Left ventricle myocardium inferior (tissue), 1 donor: ENCODE measurements around the gene IPPK. TPM values are rescaled to one million over a fixed set of nuclear protein-coding genes. Genes with fewer than 3 reads are reported as not detected.
A peak's percentile ranks its signal among the peaks of the same experiment; 100 is the strongest.

Experiments used
- DNase-seq: peaks from one replicate; pipeline ENCODE4 v3.0.0-alpha.2; 2020
- H3K27ac ChIP-seq: fragments of 200-600 bp; replicated peaks from 2 replicates; pipeline ENCODE4 v1.8.0; 2021
- H3K27me3 ChIP-seq: fragments of 200-600 bp; 2 replicates; pipeline ENCODE4 v1.8.0; 2021; ENCODE audit warnings: low read depth
- H3K36me3 ChIP-seq: fragments of 200-600 bp; 2 replicates; pipeline ENCODE4 v1.8.0; 2021
- H3K4me1 ChIP-seq: fragments of 200-600 bp; 2 replicates; pipeline ENCODE4 v1.8.0; 2021
- H3K4me3 ChIP-seq: fragments of 200-600 bp; 2 replicates; pipeline ENCODE4 v1.8.0; 2021; ENCODE audit warnings: mild to moderate bottlenecking, moderate library complexity
- H3K9me3 ChIP-seq: fragments of 200-600 bp; replicated peaks from 2 replicates; pipeline ENCODE4 v1.8.0; 2021
- intact Hi-C: fragments of 100-400 bp; cut with micrococcal nuclease; formaldehyde crosslinking; loops from one replicate; pipeline ENCODE4 v1.11.0; 2022
- long read RNA-seq: library from polyadenylated mRNA; unstranded; transcript quantifications from one replicate; pipeline ENCODE4 v2.0.0, GENCODE V29; 2021
- total RNA-seq: library from RNA; stranded (reverse); fragmentation: NEBNext Ultra II Directional; extraction: Animal tissue kit (Norgen Biotek cat#: 25700); gene quantifications from one replicate; pipeline ENCODE4 v1.2.1, GENCODE V29; 2021
- TF ChIP-seq, protein P1 (sequence below): fragments of 200-600 bp; IDR thresholded peaks from 2 replicates; pipeline ENCODE4 v1.8.0; 2021; ENCODE audit warnings: antibody characterized with exemption, mild to moderate bottlenecking, borderline replicate concordance
- donor health status: DM: no; HTN: yes; CAD: no; lungs with severe emphysema.

IPPK gene, protein sequence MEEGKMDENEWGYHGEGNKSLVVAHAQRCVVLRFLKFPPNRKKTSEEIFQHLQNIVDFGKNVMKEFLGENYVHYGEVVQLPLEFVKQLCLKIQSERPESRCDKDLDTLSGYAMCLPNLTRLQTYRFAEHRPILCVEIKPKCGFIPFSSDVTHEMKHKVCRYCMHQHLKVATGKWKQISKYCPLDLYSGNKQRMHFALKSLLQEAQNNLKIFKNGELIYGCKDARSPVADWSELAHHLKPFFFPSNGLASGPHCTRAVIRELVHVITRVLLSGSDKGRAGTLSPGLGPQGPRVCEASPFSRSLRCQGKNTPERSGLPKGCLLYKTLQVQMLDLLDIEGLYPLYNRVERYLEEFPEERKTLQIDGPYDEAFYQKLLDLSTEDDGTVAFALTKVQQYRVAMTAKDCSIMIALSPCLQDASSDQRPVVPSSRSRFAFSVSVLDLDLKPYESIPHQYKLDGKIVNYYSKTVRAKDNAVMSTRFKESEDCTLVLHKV
- 7.3 TPM for total RNA-seq
- long read RNA-seq, full-length matches to known transcripts = 12 of 24 reads
- long read RNA-seq, partial matches to known transcripts = 4 of 24 reads
- long read RNA-seq, other reads (novel, unspliced or antisense) = 8 of 24 reads

DNA sequence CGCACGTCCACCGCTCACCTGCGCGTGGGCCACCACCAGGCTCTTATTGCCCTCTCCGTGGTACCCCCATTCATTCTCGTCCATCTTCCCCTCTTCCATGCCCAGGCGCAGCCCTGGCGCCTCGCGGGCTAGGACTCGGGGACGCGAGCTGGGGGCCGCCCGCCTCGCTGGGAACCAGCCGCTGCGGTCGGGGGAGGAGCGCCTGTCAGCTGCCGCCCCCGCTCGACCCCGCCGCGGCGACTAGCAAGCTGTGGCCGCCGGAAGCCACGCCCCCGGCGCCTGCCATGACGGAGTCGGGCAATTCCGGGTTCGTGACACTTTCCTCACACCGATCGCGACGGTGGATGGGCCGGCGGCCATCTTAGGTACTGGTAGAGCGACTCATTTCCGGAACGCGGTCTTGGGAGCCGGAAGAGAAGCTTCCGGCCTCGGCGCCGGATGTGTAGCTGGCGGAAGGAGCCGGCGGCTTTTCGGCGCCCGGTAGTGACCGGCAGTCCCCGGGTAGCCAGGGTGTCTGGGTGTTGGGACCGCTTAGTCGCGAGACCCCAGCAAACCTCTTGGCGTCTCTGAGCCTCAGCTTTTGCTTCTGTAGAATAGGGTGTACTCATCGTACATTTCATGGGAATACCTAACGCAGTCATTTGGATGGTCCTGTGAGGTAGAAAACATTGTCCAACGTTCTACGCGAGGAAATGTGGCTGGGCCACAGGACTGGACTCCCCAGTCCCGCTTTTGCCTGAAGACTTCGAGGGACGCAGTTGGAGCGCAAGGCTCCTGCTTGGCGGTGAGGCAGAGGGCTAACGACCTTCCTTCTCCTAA, at the start of gene IPPK:
Gene IPPK (minus strand): TSS at position 242 of the 819 bp plus-strand sequence. CDS start 143 bp downstream, at position 99.
- peaks cover 10% of the 10 kb centered on the region for H3K36me3 ChIP-seq
- intact Hi-C loops = no loop called here
- H3K27ac ChIP-seq = peak within 1 kb of the TSS; percentile 98
- peaks cover 64% of the 10 kb centered on the region for H3K4me1 ChIP-seq
- DNase-seq = peak; percentile 99
- H3K27me3 ChIP-seq = no peaks in the 10 kb centered on the region
- TF ChIP-seq, protein P1, sequence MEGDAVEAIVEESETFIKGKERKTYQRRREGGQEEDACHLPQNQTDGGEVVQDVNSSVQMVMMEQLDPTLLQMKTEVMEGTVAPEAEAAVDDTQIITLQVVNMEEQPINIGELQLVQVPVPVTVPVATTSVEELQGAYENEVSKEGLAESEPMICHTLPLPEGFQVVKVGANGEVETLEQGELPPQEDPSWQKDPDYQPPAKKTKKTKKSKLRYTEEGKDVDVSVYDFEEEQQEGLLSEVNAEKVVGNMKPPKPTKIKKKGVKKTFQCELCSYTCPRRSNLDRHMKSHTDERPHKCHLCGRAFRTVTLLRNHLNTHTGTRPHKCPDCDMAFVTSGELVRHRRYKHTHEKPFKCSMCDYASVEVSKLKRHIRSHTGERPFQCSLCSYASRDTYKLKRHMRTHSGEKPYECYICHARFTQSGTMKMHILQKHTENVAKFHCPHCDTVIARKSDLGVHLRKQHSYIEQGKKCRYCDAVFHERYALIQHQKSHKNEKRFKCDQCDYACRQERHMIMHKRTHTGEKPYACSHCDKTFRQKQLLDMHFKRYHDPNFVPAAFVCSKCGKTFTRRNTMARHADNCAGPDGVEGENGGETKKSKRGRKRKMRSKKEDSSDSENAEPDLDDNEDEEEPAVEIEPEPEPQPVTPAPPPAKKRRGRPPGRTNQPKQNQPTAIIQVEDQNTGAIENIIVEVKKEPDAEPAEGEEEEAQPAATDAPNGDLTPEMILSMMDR = no peak
- H3K9me3 ChIP-seq = no peaks in the 10 kb centered on the region
- H3K4me3 ChIP-seq = peak within 1 kb of the TSS; percentile 91

DNA sequence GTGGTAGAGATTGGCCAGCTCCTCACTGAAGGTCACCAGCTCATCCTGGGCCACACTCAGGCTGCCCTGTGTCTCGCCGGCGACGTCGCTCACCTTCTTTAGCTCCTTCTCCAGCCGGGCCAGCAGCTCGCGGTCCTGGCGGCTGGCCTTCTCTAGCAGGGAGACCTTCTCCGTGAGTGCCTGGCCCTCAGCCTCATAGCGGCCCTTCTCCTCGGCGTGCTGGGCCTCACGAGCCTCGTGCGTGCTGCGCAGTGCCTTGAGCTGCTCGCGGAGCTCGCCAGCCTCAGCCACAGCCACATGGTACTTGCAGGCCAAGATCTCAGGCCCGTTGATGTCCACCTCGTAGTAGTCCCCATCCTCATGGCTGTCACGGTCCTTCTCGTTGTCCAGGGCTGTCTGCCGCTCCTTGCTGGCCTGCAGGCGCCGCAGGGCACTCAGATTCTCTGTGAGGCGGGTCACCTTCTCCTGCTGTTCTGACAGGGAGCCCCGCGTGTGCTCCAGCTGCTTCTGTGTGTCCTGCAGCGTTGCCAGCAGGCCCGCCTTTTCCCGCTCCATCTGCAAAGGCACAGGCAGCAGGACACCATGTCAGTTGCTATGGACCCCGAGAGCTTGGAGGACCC, 49.2 kb upstream of the IPPK start:
- Histone ChIP-seq H3K4me3 (no peak overlapping the region), H3K9me3 (no peaks in the 10 kb centered on the region), H3K4me1 (peaks cover 25% of the 10 kb centered on the region), H3K27me3 (no peaks in the 10 kb centered on the region), H3K27ac (no peak overlapping the region), H3K36me3 (peaks cover 75% of the 10 kb centered on the region)
- DNase-seq = no peak
- intact Hi-C loops = loop anchor here (5.0 kb wide), 1 partner anchor 73 kb away; no protein-coding TSS in a partner anchor
- TF ChIP-seq, protein P1 = no peak

DNA sequence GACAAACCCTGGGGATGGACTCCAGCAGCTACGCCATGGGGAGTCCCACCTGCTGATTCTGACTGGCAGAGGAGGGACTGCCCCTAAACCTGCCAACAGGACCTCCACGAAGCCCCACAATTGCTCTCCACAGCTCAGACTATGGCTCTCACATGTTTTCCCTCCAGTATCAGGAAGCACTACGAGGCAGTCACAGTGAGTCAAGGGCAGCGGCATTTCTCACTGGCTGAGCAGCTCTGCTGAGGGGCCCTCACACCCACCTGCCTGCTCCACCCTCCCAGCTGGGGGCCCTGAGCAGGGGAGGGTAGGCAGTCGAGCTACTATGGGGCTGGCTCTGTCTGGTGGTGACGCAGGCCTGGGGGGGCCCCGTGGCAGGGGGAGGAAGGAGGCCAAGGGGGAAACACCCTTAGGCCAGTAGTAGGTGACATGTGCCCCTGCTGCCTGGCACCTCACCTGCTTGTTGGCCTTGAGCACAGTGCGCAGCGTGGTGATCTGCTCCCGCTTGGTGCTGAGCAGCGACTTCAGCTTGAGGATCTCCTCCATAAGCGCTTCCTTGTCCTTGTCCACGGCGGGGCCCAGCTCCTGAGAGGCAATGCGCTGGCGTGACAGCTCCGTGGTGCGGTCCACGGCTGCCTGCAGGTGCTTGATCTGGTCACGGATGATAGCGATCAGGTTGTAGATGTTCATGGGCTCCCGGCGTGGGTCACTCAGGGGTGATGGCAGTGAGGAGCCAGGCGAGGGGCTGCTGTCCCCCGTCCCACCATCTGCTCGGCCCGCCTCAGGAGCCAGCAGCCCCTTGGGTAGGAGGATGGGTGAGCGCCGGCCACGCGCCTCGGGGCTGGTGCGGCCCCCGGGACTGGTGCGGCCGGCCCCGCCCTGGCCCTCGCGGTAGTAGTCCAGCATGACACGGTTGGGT, 48.4 kb upstream of the IPPK start:
- TF ChIP-seq, protein P1 = no peak
- peaks cover 83% of the 10 kb centered on the region for H3K36me3 ChIP-seq
- no peaks in the 10 kb centered on the region for H3K27me3 ChIP-seq
- no peak overlapping the region for H3K4me3 ChIP-seq
- intact Hi-C loops = loop anchor here (5.0 kb wide), 1 partner anchor 74 kb away; no protein-coding TSS in a partner anchor
- no peak for DNase-seq
- H3K4me1 ChIP-seq = peaks cover 25% of the 10 kb centered on the region
- no peak overlapping the region for H3K27ac ChIP-seq
- no peaks in the 10 kb centered on the region for H3K9me3 ChIP-seq

DNA sequence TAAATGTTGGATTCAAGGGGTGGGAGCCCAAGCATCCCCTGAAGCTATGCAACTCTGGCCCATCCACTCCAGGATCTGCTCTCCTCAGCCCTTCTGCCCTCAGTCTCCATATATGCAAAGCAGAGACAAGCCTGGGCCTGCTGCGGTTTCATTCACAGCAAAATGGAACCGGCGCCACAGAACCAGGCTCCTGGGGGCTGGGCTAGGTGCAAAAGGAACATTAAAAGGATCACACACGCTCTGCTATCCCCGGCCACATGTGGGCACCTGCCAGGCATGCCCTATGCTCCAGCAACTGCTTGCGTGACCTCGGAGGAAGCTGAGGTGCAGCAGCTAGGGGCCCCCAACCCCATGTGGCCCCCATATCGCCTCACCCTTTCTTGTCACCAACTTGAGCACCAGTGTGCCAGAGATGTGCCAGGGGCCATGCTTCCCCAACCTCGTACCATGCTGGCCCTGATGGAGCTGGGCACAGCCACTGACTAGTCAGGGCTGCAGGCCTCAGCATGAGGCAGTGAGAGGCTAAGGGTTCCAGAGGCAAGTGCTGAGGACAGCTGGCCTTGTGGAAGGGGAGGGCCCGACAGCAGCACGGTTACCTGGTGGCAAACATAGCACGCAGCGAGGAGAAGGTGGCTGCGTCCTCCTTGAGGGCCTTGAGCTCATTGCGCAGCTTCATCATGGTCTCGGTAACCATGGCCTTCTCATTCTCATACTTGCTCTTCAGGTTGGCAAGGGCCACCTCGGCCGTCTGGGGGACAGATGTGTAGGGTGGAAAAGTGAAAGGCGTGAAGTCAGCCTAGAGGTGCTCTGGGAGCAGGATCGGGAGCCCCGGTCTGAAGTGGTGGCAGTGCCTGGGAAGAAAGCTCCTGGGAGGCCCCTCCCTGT, 47.5 kb upstream of the IPPK start:
- no peak overlapping the region for H3K27ac ChIP-seq
- no peak for DNase-seq
- H3K36me3 ChIP-seq = peaks cover 85% of the 10 kb centered on the region
- no peak overlapping the region for H3K4me3 ChIP-seq
- H3K9me3 ChIP-seq = no peaks in the 10 kb centered on the region
- H3K27me3 ChIP-seq = no peaks in the 10 kb centered on the region
- TF ChIP-seq, protein P1 = no peak
- intact Hi-C loops = loop anchor here (5.0 kb wide), 1 partner anchor 75 kb away; no protein-coding TSS in a partner anchor
- H3K4me1 ChIP-seq = peaks cover 25% of the 10 kb centered on the region
